ENCODE measurements around the gene CORO7.

Gene CORO7

GRCh38 chr16:4358236-4358635 lies 58.2 kb downstream of the CORO7 start:
- no peak for DNase-seq

- DNase-seq: no peak
Observed at GRCh38 chr16:4356820-4357219, 59.6 kb downstream of the CORO7 start.

GRCh38 chr16:4354512-4355409 lies 61.6 kb downstream of the CORO7 start:
- no peak for DNase-seq

- DNase-seq: no peak
Observed at GRCh38 chr16:4353675-4354074, 62.7 kb downstream of the CORO7 start.

GRCh38 chr16:4352843-4353242 lies 63.6 kb downstream of the CORO7 start:
- no peak for DNase-seq

- no peak for DNase-seq
Observed at GRCh38 chr16:4351880-4352279, 64.5 kb downstream of the CORO7 start.

GRCh38 chr16:4350787-4351659 lies 65.4 kb downstream of the CORO7 start, which contains the start of gene PAM16:
Gene PAM16, minus strand, starts transcription at chr16:4351321. Its CDS starts 87 bp downstream, at chr16:4351234.
- DNase-seq: peak; percentile 36 to 97 (median 88)

GRCh38 chr16:4350365-4350786 lies 66.0 kb downstream of the CORO7 start:
- DNase-seq: no peak

GRCh38 chr16:4349332-4349731 lies 67.1 kb downstream of the CORO7 start:
- no peak for DNase-seq

GRCh38 chr16:4347765-4348509 lies 68.5 kb downstream of the CORO7 start:
- no peak for DNase-seq

GRCh38 chr16:4347010-4347409 lies 69.4 kb downstream of the CORO7 start:
- DNase-seq: no peak

GRCh38 chr16:4345836-4346781 lies 70.3 kb downstream of the CORO7 start:
- DNase-seq: no peak

GRCh38 chr16:4344983-4345835 lies 71.2 kb downstream of the CORO7 start:
- peak in 48 of 56 donors; percentile 12 to 77 (median 40) for DNase-seq

- DNase-seq: peak in 1 of 56 donors; percentile 43
Observed at GRCh38 chr16:4344300-4344982, 72.0 kb downstream of the CORO7 start.

GRCh38 chr16:4342866-4343744 lies 73.3 kb downstream of the CORO7 start:
- no peak for DNase-seq

- DNase-seq: no peak
Observed at GRCh38 chr16:4341250-4341649, 75.1 kb downstream of the CORO7 start.

- DNase-seq: no peak
Observed at GRCh38 chr16:4340443-4340842, 76.0 kb downstream of the CORO7 start.

Data from amygdala (tissue), 56 donors.